GM12878 (cell line): Measurements from ENCODE around the gene ERC1. TPM values are rescaled to one million over a fixed set of nuclear protein-coding genes. Genes with fewer than 3 reads are reported as not detected.

Source experiments
- ATAC-seq: fragments of 200-7000 bp; cut with Tn5 transposase; 3 replicates; pipeline ENCODE4 v1.9.1; 2020; ENCODE audit warnings: mild to moderate bottlenecking, moderate library complexity
- BruUV-seq: library from RNA; stranded (reverse); fragments of 400-500 nt; replicated peaks from 2 replicates; lab custom pipeline; 2021; lab: Mats Ljungman, UMichigan
- CTCF ChIA-PET: fragments of 300-600 bp; sonication (Branson Sonifier 250); formaldehyde crosslinking; extraction: SDS; loops from one replicate; lab custom pipeline; 2021; ENCODE audit warnings: inconsistent platforms; lab: Yijun Ruan, JAX
- POLR2A ChIA-PET: fragments of 350-600 bp; formaldehyde crosslinking; extraction: SDS; loops from one replicate; lab custom pipeline; 2021; ENCODE audit warnings: inconsistent platforms; lab: Charles Lee
- RAD21 ChIA-PET: fragments of 300-600 bp; sonication (Branson Sonifier 250); formaldehyde crosslinking; loops from one replicate; lab custom pipeline; 2023; ENCODE audit warnings: antibody characterized with exemption; ENCODE audit not compliant: unreplicated experiment; lab: Charles Lee
- SMC1A ChIA-PET: fragments of 300-600 bp; sonication (Branson Sonifier 250); formaldehyde crosslinking; loops from one replicate; lab custom pipeline; 2023; ENCODE audit not compliant: unreplicated experiment, uncharacterized antibody; lab: Charles Lee
- DNase-seq: peaks from one replicate; pipeline ENCODE4 v3.0.0-alpha.2; 2011; ENCODE audit warnings: low read depth, low spot score
- FAIRE-seq: peaks from 3 replicates; lab custom pipeline; 2011; peaks lifted over from hg19 to GRCh38; lab: Jason Lieb, UNC
- H2AFZ ChIP-seq: 2 replicates; pipeline ENCODE4 v1.6.0; 2011; ENCODE audit warnings: low read depth, low read length, control low read depth; ENCODE audit not compliant: control insufficient read depth
- H3K27ac ChIP-seq: 2 replicates; pipeline ENCODE4 v1.5.1; 2011; ENCODE audit warnings: control low read depth; ENCODE audit not compliant: control insufficient read depth, insufficient read depth
- H3K27me3 ChIP-seq, 2 experiments: replicated peaks in 1 of 2; 2 replicates each; pipeline versions ENCODE4 v1.6.0 to v1.6.1; 2011; ENCODE audit warnings: low read length in 1 of 2; ENCODE audit not compliant: control insufficient read depth in 2 of 2, insufficient read depth in 2 of 2
- H3K36me3 ChIP-seq, 2 experiments: 2 replicates each; pipeline ENCODE4 v1.5.1; 2011; ENCODE audit warnings: low read length in 1 of 2; ENCODE audit not compliant: control insufficient read depth in 2 of 2, insufficient read depth in 2 of 2
- H3K4me1 ChIP-seq: 2 replicates; pipeline ENCODE4 v1.6.1; 2011; ENCODE audit warnings: mild to moderate bottlenecking, low read length, moderate library complexity, mixed read lengths; ENCODE audit not compliant: control insufficient read depth, insufficient read depth
- H3K4me2 ChIP-seq: 2 replicates; pipeline ENCODE4 v1.6.0; 2011; ENCODE audit warnings: control low read depth; ENCODE audit not compliant: control insufficient read depth, insufficient read depth
- H3K4me3 ChIP-seq: fragments of 200-600 bp; sonication (generic); 2 replicates; pipeline ENCODE4 v1.5.1; 2016
- H3K79me2 ChIP-seq: 2 replicates; pipeline ENCODE4 v1.6.0; 2011; ENCODE audit warnings: low read length; ENCODE audit not compliant: control insufficient read depth, insufficient read depth
- H3K9ac ChIP-seq: 2 replicates; pipeline ENCODE4 v1.8.0; 2011; ENCODE audit warnings: low read length, control low read depth, mixed read lengths; ENCODE audit not compliant: control insufficient read depth, insufficient read depth
- H3K9me3 ChIP-seq: replicated peaks from 3 replicates; pipeline ENCODE4 v1.5.1; 2011; ENCODE audit warnings: mild to moderate bottlenecking, low read length; ENCODE audit not compliant: control insufficient read depth, insufficient read depth
- H4K20me1 ChIP-seq: 2 replicates; pipeline ENCODE4 v1.6.0; 2011; ENCODE audit not compliant: control insufficient read depth, insufficient read depth
- CEBPB ChIP-seq, 2 experiments: fragments of 150-350 bp in 1 of 2; IDR thresholded peaks; 2 replicates each; pipeline ENCODE4 v1.6.1; 2012 to 2014; ENCODE audit warnings: low read depth in 2 of 2, low read length in 2 of 2, borderline replicate concordance in 1 of 2, inconsistent platforms in 1 of 2
- ETV6 ChIP-seq, 2 experiments: fragments of 450-650 bp in 1 of 2; IDR thresholded peaks in 1 of 2; conservative IDR thresholded peaks in 1 of 2; 2 replicates each; pipeline ENCODE4 v1.6.1; 2014; ENCODE audit warnings: antibody characterized with exemption in 1 of 2, borderline replicate concordance in 1 of 2, low read depth in 1 of 2, mild to moderate bottlenecking in 1 of 2, moderate library complexity in 1 of 2
- SIN3A ChIP-seq: IDR thresholded peaks from 2 replicates; pipeline ENCODE4 v1.6.1; 2012; ENCODE audit warnings: low read depth, low read length, improper control_type of control experiment
- SMAD1 ChIP-seq: fragments of 450-650 bp; IDR thresholded peaks from 2 replicates; pipeline ENCODE4 v1.6.1; 2018; ENCODE audit warnings: mild to moderate bottlenecking, low read depth; ENCODE audit not compliant: partially characterized antibody
- TBL1XR1 ChIP-seq: IDR thresholded peaks from 2 replicates; pipeline ENCODE4 v1.6.1; 2012; ENCODE audit warnings: low read depth, low read length, improper control_type of control experiment
- WGBS: methylation state at CpG from one replicate; pipeline ENCODE4 v1.1.6; 2016; ENCODE audit warnings: low lambda C conversion rate; ENCODE audit not compliant: insufficient replicate concordance, insufficient coverage; ENCODE audit errors: missing lambda C conversion rate; 5-methylcytosine and 5-hydroxymethylcytosine counted together
- in situ Hi-C: fragments of 300-500 bp; cut with MboI; formaldehyde crosslinking; loops from 9 replicates; pipeline ENCODE4 v1.14.3; 2018; ENCODE audit warnings: mixed read lengths
- intact Hi-C: fragments of 100-400 bp; cut with micrococcal nuclease; formaldehyde crosslinking; loops from one replicate; pipeline ENCODE4 v1.14.2; 2022; ENCODE audit not compliant: unreplicated experiment
- polyA plus RNA-seq, 11 experiments: library from polyadenylated mRNA; depleted of rRNA in 4 of 11; unstranded in 6 of 11; stranded (reverse) in 5 of 11; fragments of >200 nt; fragmentation: Nextera tagmentation in 4 of 11; fragmentation: Illumina TruSeq in 1 of 11; extraction: Ambion mirVana in 4 of 11; extraction: Trizol in 1 of 11; gene quantifications; 1 replicate in 1 of 11; 2 replicates in 10 of 11; pipeline versions ENCODE4 v1.2.1 to v1.2.3, GENCODE V29; 2011 to 2016; ENCODE audit warnings: inconsistent platforms in 2 of 11, missing spikeins in 2 of 11, low read depth in 1 of 11
- total RNA-seq, 4 experiments: library from RNA; depleted of rRNA in 3 of 4; stranded (reverse); fragments of >200 nt in 3 of 4; fragmentation: Illumina TruSeq in 1 of 4; extraction: Trizol in 1 of 4; gene quantifications; 2 replicates each; pipeline versions ENCODE4 v1.2.1 to v1.2.3, GENCODE V29; 2013 to 2021
- TF ChIP-seq, protein P1 (sequence below): IDR thresholded peaks from 2 replicates; pipeline ENCODE4 v1.6.1; 2012; ENCODE audit warnings: mild to moderate bottlenecking, low read depth, low read length
- TF ChIP-seq, protein P2 (sequence below): fragments of 450-650 bp; formaldehyde crosslinking; IDR thresholded peaks from 2 replicates; pipeline ENCODE4 v1.4.0; 2022; ENCODE audit warnings: mild to moderate bottlenecking, moderate library complexity
- TF ChIP-seq, protein P3 (sequence below): fragments of 450-650 bp; IDR thresholded peaks from 2 replicates; pipeline ENCODE4 v1.6.1; 2017; ENCODE audit warnings: mild to moderate bottlenecking, low read depth, inconsistent platforms; ENCODE audit not compliant: poor library complexity, severe bottlenecking

ERC1 gene
- total and polyA plus RNA-seq, 10 of the 15 experiments (the other 5 are each of a cell fraction or from before 2014, with no cell fraction given), result 0.75 to 8.0 (median 5.0) TPM

DNA sequence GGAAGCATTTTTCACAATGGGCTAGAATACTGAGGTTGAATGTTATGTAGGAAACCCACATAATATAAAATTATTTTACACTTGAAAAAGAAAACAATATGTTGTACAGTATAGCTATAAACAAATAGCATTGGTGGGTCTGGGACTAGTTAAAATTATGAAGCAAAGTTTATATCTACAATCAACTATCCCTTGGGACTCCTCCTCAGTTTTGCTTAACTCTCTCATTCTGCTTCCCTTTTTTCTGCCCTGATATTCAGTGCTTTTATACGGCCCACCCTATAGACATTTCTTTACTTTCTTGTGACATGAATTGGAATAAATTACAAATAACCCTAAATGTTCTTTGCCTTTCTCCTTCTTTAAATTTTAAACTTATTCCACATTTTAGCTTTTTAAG is 302.9 kb downstream of the ERC1 start:
- Histone ChIP-seq H3K4me3 (no peak overlapping the region), H3K36me3 (no peaks in the 10 kb centered on the region), H3K4me2 (no peak overlapping the region), H2AFZ (no peak overlapping the region), H3K27ac (no peak overlapping the region), H3K9ac (no peak overlapping the region), H3K79me2 (no peaks in the 10 kb centered on the region), H4K20me1 (no peaks in the 10 kb centered on the region), H3K27me3 (no peaks in the 10 kb centered on the region), H3K9me3 (no peaks in the 10 kb centered on the region), H3K4me1 (no peaks in the 10 kb centered on the region)
- ChIA-PET RAD21 (no interaction called here), CTCF (no interaction called here), SMC1A (interaction anchor here (1.2 kb wide), 1 partner anchor 24 kb away, joined by 3 read pairs; no protein-coding TSS in a partner anchor), POLR2A (no interaction called here)
- no TSS peak for BruUV-seq
- intact Hi-C loops (no loop called here), in situ Hi-C loops (no loop called here)
- no peak for FAIRE-seq
- WGBS, result 31% methylated on average over 1 of the region's 1 CpG
- no peak for DNase-seq
- no peak for ATAC-seq
- TF ChIP-seq TBL1XR1 (no peak), SMAD1 (no peak), SIN3A (no peak), CEBPB (IDR thresholded peaks at IDR 0.05; ENCODE audit: borderline replicate concordance in 1 of 2, low read depth in 2 of 2, low read length in 2 of 2) (no peak), ETV6 (conservative IDR thresholded peaks at IDR 0.05 in 1 of 2, IDR thresholded peaks at IDR 0.05 in 1 of 2; ENCODE audit: borderline replicate concordance in 1 of 2, low read depth in 1 of 2) (no peak)
- TF ChIP-seq, protein P1, sequence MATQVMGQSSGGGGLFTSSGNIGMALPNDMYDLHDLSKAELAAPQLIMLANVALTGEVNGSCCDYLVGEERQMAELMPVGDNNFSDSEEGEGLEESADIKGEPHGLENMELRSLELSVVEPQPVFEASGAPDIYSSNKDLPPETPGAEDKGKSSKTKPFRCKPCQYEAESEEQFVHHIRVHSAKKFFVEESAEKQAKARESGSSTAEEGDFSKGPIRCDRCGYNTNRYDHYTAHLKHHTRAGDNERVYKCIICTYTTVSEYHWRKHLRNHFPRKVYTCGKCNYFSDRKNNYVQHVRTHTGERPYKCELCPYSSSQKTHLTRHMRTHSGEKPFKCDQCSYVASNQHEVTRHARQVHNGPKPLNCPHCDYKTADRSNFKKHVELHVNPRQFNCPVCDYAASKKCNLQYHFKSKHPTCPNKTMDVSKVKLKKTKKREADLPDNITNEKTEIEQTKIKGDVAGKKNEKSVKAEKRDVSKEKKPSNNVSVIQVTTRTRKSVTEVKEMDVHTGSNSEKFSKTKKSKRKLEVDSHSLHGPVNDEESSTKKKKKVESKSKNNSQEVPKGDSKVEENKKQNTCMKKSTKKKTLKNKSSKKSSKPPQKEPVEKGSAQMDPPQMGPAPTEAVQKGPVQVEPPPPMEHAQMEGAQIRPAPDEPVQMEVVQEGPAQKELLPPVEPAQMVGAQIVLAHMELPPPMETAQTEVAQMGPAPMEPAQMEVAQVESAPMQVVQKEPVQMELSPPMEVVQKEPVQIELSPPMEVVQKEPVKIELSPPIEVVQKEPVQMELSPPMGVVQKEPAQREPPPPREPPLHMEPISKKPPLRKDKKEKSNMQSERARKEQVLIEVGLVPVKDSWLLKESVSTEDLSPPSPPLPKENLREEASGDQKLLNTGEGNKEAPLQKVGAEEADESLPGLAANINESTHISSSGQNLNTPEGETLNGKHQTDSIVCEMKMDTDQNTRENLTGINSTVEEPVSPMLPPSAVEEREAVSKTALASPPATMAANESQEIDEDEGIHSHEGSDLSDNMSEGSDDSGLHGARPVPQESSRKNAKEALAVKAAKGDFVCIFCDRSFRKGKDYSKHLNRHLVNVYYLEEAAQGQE, result no peak
- TF ChIP-seq, protein P2, sequence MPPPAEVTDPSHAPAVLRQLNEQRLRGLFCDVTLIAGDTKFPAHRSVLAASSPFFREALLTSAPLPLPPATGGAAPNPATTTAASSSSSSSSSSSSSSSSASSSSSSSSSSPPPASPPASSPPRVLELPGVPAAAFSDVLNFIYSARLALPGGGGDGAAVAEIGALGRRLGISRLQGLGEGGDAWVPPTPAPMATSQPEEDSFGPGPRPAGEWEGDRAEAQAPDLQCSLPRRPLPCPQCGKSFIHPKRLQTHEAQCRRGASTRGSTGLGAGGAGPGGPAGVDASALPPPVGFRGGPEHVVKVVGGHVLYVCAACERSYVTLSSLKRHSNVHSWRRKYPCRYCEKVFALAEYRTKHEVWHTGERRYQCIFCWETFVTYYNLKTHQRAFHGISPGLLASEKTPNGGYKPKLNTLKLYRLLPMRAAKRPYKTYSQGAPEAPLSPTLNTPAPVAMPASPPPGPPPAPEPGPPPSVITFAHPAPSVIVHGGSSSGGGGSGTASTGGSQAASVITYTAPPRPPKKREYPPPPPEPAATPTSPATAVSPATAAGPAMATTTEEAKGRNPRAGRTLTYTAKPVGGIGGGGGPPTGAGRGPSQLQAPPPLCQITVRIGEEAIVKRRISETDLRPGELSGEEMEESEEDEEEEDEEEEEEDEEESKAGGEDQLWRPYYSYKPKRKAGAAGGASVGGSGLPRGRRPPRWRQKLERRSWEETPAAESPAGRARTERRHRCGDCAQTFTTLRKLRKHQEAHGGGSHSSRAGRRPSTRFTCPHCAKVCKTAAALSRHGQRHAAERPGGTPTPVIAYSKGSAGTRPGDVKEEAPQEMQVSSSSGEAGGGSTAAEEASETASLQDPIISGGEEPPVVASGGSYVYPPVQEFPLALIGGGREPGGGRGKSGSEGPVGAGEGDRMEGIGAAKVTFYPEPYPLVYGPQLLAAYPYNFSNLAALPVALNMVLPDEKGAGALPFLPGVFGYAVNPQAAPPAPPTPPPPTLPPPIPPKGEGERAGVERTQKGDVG (CRISPR knock-in tag), result no peak
- TF ChIP-seq, protein P3, sequence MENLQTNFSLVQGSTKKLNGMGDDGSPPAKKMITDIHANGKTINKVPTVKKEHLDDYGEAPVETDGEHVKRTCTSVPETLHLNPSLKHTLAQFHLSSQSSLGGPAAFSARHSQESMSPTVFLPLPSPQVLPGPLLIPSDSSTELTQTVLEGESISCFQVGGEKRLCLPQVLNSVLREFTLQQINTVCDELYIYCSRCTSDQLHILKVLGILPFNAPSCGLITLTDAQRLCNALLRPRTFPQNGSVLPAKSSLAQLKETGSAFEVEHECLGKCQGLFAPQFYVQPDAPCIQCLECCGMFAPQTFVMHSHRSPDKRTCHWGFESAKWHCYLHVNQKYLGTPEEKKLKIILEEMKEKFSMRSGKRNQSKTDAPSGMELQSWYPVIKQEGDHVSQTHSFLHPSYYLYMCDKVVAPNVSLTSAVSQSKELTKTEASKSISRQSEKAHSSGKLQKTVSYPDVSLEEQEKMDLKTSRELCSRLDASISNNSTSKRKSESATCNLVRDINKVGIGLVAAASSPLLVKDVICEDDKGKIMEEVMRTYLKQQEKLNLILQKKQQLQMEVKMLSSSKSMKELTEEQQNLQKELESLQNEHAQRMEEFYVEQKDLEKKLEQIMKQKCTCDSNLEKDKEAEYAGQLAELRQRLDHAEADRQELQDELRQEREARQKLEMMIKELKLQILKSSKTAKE, result no peak
